OCI-LY7 (cell line): ENCODE measurements around the gene TSACC. TPM values are rescaled to one million over a fixed set of nuclear protein-coding genes. Genes with fewer than 3 reads are reported as not detected.
"Not testable (repeated sequence)": the region's sequence is repeated elsewhere in the genome, so short reads cannot be mapped to it uniquely, and the experiment has no call there.

Experiments used
- BruUV-seq: library from RNA; stranded (reverse); fragments of 400-500 nt; replicated peaks from 2 replicates; lab custom pipeline; 2021; lab: Mats Ljungman, UMichigan
- CTCF ChIA-PET: fragments of 300-600 bp; sonication (Branson Sonifier 250); formaldehyde crosslinking; loops from one replicate; lab custom pipeline; 2022; ENCODE audit warnings: antibody characterized with exemption; ENCODE audit not compliant: unreplicated experiment; lab: Charles Lee
- POLR2A ChIA-PET: fragments of 300-600 bp; sonication (Branson Sonifier 250); formaldehyde crosslinking; loops from one replicate; lab custom pipeline; 2022; ENCODE audit warnings: antibody characterized with exemption; lab: Charles Lee
- DNase-seq: peaks from one replicate; pipeline ENCODE4 v3.0.0-alpha.2; 2015; ENCODE audit warnings: low spot score
- H2AFZ ChIP-seq: fragments of 200-600 bp; sonication (generic), shearing (Covaris generic); 2 replicates; pipeline ENCODE4 v1.6.1; 2014; ENCODE audit warnings: mild to moderate bottlenecking, antibody characterized with exemption, low read length, moderate library complexity
- H3K27ac ChIP-seq: fragments of 200-600 bp; sonication (generic); 2 replicates; pipeline ENCODE4 v1.5.1; 2014; ENCODE audit warnings: mixed run types, low read depth, mild to moderate bottlenecking, moderate library complexity, low read length, inconsistent platforms; ENCODE audit not compliant: poor library complexity, severe bottlenecking
- H3K36me3 ChIP-seq: fragments of 200-600 bp; sonication (generic); 2 replicates; pipeline ENCODE4 v1.6.1; 2014; ENCODE audit warnings: mild to moderate bottlenecking, antibody characterized with exemption, low read length, moderate library complexity, mixed read lengths; ENCODE audit not compliant: insufficient read depth
- H3K4me1 ChIP-seq: fragments of 200-600 bp; sonication (generic); 2 replicates; pipeline ENCODE4 v1.5.1; 2014; ENCODE audit warnings: mild to moderate bottlenecking, low read length; ENCODE audit not compliant: insufficient read depth, poor library complexity, severe bottlenecking
- H3K4me2 ChIP-seq: fragments of 200-600 bp; sonication (generic); 2 replicates; pipeline ENCODE4 v1.6.1; 2014; ENCODE audit warnings: mild to moderate bottlenecking, low read length
- H3K4me3 ChIP-seq: fragments of 200-600 bp; sonication (generic); 2 replicates; pipeline ENCODE4 v1.5.1; 2014; ENCODE audit warnings: mild to moderate bottlenecking, low read depth, low read length; ENCODE audit not compliant: poor library complexity, severe bottlenecking
- H3K79me2 ChIP-seq: fragments of 200-600 bp; sonication (generic); 2 replicates; pipeline ENCODE4 v1.6.1; 2016; ENCODE audit warnings: low read depth, mild to moderate bottlenecking, low read length, moderate library complexity, mixed read lengths; ENCODE audit not compliant: insufficient read depth
- H3K9me2 ChIP-seq: fragments of 200-600 bp; sonication (generic); 2 replicates; pipeline ENCODE4 v1.6.1; 2016; ENCODE audit warnings: mild to moderate bottlenecking, low read length, mixed read lengths; ENCODE audit not compliant: insufficient read depth
- H3K9me3 ChIP-seq: fragments of 200-600 bp; sonication (generic); 2 replicates; pipeline ENCODE4 v1.6.1; 2014; ENCODE audit warnings: mild to moderate bottlenecking, mixed run types, low read length, mixed read lengths
- H4K20me1 ChIP-seq: fragments of 200-600 bp; sonication (generic); 2 replicates; pipeline ENCODE4 v1.6.1; 2014; ENCODE audit warnings: mild to moderate bottlenecking, antibody characterized with exemption, low read length, moderate library complexity, mixed read lengths; ENCODE audit not compliant: insufficient read depth
- EZH2phosphoT487 ChIP-seq: fragments of 200-600 bp; sonication (generic); IDR thresholded peaks from 2 replicates; pipeline ENCODE4 v1.6.1; 2018; ENCODE audit warnings: low read depth, borderline replicate concordance, mild to moderate bottlenecking, mixed run types, antibody characterized with exemption, low read length, moderate library complexity, mixed read lengths
- intact Hi-C: fragments of 100-400 bp; cut with micrococcal nuclease; formaldehyde crosslinking; loops from one replicate; pipeline ENCODE4 v1.10.0; 2022; ENCODE audit not compliant: unreplicated experiment
- total RNA-seq, 2 experiments: library from RNA; depleted of rRNA in 1 of 2; stranded (reverse); fragments of >200 nt in 1 of 2; shearing (Covaris generic) in 1 of 2; gene quantifications; 2 replicates each; pipeline ENCODE4 v1.2.3, GENCODE V29; 2014 to 2022
- TF ChIP-seq, protein P1 (sequence below): fragments of 200-600 bp; sonication (generic); conservative IDR thresholded peaks from 2 replicates; pipeline ENCODE4 v1.5.1; 2014; ENCODE audit warnings: mild to moderate bottlenecking, antibody characterized with exemption, low read length, moderate library complexity, mixed read lengths

The TSACC gene
- total RNA-seq, 2 experiments from 2014 or later: 2.0 to 2.3 TPM

DNA sequence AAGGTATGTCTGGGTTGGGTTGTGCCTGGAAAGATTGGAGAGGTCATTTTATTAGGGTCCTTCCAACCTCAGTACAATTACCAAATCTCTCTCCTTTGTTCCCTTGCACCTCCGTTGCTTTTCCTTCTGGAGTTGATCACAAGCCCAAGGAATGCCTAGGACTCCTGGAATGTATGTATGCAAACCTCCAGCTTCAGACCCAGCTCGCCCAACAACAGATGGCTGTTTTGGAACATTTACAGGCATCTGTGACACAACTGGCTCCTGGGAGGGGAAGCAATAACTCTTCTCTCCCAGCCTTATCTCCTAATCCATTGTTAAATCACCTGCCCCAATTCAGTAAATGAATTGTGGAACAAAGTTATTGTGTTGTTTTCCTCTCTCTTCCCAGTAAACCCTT lies 8.3 kb downstream of the TSACC start:
- TF ChIP-seq, protein P1, sequence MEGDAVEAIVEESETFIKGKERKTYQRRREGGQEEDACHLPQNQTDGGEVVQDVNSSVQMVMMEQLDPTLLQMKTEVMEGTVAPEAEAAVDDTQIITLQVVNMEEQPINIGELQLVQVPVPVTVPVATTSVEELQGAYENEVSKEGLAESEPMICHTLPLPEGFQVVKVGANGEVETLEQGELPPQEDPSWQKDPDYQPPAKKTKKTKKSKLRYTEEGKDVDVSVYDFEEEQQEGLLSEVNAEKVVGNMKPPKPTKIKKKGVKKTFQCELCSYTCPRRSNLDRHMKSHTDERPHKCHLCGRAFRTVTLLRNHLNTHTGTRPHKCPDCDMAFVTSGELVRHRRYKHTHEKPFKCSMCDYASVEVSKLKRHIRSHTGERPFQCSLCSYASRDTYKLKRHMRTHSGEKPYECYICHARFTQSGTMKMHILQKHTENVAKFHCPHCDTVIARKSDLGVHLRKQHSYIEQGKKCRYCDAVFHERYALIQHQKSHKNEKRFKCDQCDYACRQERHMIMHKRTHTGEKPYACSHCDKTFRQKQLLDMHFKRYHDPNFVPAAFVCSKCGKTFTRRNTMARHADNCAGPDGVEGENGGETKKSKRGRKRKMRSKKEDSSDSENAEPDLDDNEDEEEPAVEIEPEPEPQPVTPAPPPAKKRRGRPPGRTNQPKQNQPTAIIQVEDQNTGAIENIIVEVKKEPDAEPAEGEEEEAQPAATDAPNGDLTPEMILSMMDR: no peak
- no peak overlapping the region for H3K4me3 ChIP-seq
- ChIA-PET POLR2A (interaction anchor here (0.5 kb wide), 1 partner anchor 15 kb away, joined by 3 read pairs; no protein-coding TSS in a partner anchor), CTCF (no interaction called here)
- no peaks in the 10 kb centered on the region for H3K36me3 ChIP-seq
- intact Hi-C loops: no loop called here
- H3K4me1 ChIP-seq: no peaks in the 10 kb centered on the region
- no TSS peak for BruUV-seq
- no peak overlapping the region for H3K4me2 ChIP-seq
- no peaks in the 10 kb centered on the region for H3K9me2 ChIP-seq
- no peaks in the 10 kb centered on the region for H3K79me2 ChIP-seq
- DNase-seq: no peak
- H4K20me1 ChIP-seq: no peaks in the 10 kb centered on the region
- no peaks in the 10 kb centered on the region for H3K9me3 ChIP-seq
- no peak overlapping the region for H3K27ac ChIP-seq
- no peak overlapping the region for H2AFZ ChIP-seq

DNA sequence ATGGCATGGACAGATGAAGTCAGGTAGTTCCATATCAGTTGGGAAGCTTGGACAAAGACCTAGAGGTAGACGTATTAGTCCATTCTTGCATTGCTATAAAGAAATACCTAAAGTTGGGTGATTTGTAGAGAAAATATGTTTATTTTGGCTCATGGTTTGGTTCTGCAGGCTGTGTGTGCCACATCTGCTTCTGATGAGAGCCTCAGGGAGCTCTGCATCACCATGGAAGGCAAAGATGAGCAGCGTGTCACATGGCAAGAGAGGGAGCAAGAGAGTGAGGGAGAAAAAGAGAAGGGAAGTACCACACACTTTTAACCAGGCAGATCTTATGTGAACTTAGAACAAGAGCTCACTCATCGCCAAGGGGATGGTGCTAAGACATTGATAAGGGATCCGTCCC lies 9.0 kb downstream of the TSACC start:
- H3K79me2 ChIP-seq: no peaks in the 10 kb centered on the region
- H3K4me3 ChIP-seq: no peak overlapping the region
- BruUV-seq: no TSS peak
- no peak for DNase-seq
- H3K9me2 ChIP-seq: no peaks in the 10 kb centered on the region
- H2AFZ ChIP-seq: no peak overlapping the region
- TF ChIP-seq, protein P1: no peak
- TF ChIP-seq EZH2phosphoT487: no peak
- H3K4me1 ChIP-seq: no peaks in the 10 kb centered on the region
- H3K4me2 ChIP-seq: no peak overlapping the region
- ChIA-PET POLR2A (interaction anchor here (0.5 kb wide), 2 partner anchors 15 to 99 kb away, joined by 3 read pairs; no protein-coding TSS in a partner anchor), CTCF (interaction anchor here (0.5 to 0.6 kb wide), 2 partner anchors 110 to 178 kb away, joined by 3 to 4 read pairs; no protein-coding TSS in a partner anchor)
- H3K36me3 ChIP-seq: no peaks in the 10 kb centered on the region
- intact Hi-C loops: no loop called here
- no peaks in the 10 kb centered on the region for H4K20me1 ChIP-seq
- H3K9me3 ChIP-seq: no peaks in the 10 kb centered on the region
- H3K27ac ChIP-seq: no peak overlapping the region

DNA sequence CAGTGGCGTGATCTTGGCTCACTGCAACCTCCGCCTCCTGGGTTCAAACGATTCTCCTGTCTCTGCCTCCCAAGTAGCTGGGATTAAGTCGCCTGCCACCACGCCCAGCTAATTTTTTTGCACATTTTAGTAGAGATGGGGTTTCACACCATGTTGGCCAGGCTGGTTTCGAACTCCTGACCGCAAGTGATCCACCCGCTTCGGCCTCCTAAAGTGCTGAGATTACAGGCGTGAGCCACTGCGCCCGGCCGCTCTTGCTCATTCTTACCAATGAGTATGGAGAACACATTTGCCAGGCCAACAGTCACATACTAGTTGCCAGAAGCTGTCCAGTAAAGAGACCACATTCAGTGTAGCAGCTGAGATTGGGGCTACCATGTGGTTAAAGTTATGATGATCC lies 14.2 kb downstream of the TSACC start:
- POLR2A ChIA-PET, intact Hi-C loops: not testable (repeated sequence)

More for the DNA sequence above, 14.2 kb downstream of the TSACC start:
- H3K4me1 ChIP-seq, CTCF ChIA-PET, BruUV-seq, DNase-seq, H3K27ac ChIP-seq, H3K36me3 ChIP-seq, H3K9me2 ChIP-seq, H4K20me1 ChIP-seq, H3K79me2 ChIP-seq, H3K9me3 ChIP-seq, H2AFZ ChIP-seq, H3K4me3 ChIP-seq, H3K4me2 ChIP-seq: not testable (repeated sequence)
